Mesodermal cell (in vitro differentiated cells): ENCODE measurements around the gene CACNA2D2.

Experiments used
- H3K27ac ChIP-seq: 2 replicates; pipeline ENCODE4 v1.7.0; 2013; ENCODE audit warnings: mild to moderate bottlenecking, low read depth, low read length, moderate library complexity; ENCODE audit not compliant: severe bottlenecking
- H3K36me3 ChIP-seq: 2 replicates; pipeline ENCODE4 v1.7.1; 2013; ENCODE audit warnings: mild to moderate bottlenecking, low read length, moderate library complexity; ENCODE audit not compliant: control insufficient read depth, insufficient read depth
- H3K4me1 ChIP-seq: one replicate; pipeline ENCODE4 v1.7.1; 2013; ENCODE audit warnings: mild to moderate bottlenecking, low read length; ENCODE audit not compliant: insufficient read depth, control insufficient read depth, poor library complexity, severe bottlenecking
- H3K4me3 ChIP-seq: 2 replicates; pipeline ENCODE4 v1.7.0; 2013; ENCODE audit warnings: low read length, control low read depth, mild to moderate bottlenecking; ENCODE audit not compliant: insufficient read depth, poor library complexity, severe bottlenecking; ENCODE audit errors: extremely low read depth
- H3K9me3 ChIP-seq: 2 replicates; pipeline ENCODE4 v1.7.1; 2013; ENCODE audit warnings: mild to moderate bottlenecking, low read length, moderate library complexity; ENCODE audit not compliant: control insufficient read depth
- WGBS, 2 experiments: methylation state at CpG; one replicate each; pipeline ENCODE4 v1.1.5; 2013; ENCODE audit warnings: missing lambda C conversion rate in 2 of 2; ENCODE audit not compliant: insufficient coverage in 2 of 2; 5-methylcytosine and 5-hydroxymethylcytosine counted together

Gene CACNA2D2

DNA sequence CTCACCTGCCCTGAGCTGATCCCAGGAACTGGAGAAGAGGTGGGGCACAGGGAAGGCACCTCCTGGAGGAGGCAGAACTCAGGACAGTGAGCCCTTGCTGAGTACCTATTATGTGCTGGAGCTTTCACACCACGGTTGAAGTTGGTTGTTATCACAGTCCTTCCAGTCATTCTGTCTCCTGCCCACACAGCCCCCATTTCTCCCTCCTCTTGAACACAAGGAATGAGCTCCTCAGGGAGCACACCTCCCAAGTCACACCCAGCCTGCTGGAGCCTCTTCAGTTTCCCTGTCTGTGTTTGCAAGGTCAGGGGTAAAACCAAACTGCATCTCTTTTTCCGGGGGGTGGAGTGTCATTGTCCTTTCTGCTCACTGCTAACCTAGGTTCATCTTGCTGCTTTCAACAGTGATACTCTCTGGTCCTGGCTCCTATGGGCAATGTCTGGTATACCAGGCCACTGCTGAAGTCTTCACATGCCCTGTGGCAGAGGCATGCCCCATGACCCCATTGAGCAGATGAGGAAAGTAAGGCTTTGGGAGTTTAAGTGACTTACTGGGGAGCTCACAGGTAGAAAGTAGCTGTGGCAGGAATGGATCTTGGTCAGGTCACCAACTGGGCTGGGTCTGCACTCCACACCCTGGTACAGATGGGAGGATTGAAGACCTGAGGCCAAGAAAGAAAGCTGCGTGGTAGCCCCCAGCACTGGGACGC is 34.1 kb upstream of the CACNA2D2 start:
- no peak overlapping the region for H3K4me3 ChIP-seq
- H3K9me3 ChIP-seq, result no peaks in the 10 kb centered on the region
- H3K36me3 ChIP-seq, result no peaks in the 10 kb centered on the region
- peaks cover 11% of the 10 kb centered on the region for H3K4me1 ChIP-seq
- 75 to 88% methylated on average over 4 of the region's 4 CpGs for WGBS, 2 experiments
- H3K27ac ChIP-seq, result no peak overlapping the region

DNA sequence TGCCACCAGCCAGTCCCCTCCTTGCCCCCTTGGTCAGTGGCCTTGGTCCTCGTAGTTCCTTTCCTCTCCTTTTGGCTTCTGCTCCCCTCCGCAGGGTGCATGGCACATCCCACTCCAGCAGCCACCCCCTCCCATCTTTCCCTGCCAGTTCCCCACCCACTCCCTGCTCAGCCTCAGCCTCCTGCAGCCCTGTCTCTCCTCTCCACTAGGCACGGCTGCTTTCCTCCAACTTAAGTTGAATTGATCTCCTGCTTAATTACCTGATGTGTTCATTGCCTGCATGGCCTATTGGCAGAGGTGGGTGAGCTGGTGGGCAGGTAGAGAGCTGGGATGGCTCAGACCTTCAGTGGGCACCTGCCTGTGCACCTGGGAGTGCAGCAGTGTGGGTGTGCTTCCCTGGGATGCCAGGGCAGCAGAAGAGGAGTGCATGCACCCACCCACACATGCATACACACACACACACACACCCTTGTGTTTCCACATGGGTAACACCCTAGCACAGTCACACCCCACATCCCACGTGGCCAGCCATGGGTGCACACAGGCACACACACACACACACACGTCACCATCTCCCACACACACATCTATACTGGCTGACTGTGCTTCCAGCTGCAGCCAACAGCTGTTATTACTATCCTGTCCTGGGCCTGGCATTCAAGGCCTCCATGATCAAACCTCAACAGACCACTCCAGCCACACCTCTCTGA is 33.2 kb upstream of the CACNA2D2 start:
- peaks cover 11% of the 10 kb centered on the region for H3K4me1 ChIP-seq
- H3K27ac ChIP-seq, result no peak overlapping the region
- H3K4me3 ChIP-seq, result no peak overlapping the region
- H3K9me3 ChIP-seq, result no peaks in the 10 kb centered on the region
- no peaks in the 10 kb centered on the region for H3K36me3 ChIP-seq
- 75 to 92% methylated on average over 5 of the region's 5 CpGs for WGBS, 2 experiments

DNA sequence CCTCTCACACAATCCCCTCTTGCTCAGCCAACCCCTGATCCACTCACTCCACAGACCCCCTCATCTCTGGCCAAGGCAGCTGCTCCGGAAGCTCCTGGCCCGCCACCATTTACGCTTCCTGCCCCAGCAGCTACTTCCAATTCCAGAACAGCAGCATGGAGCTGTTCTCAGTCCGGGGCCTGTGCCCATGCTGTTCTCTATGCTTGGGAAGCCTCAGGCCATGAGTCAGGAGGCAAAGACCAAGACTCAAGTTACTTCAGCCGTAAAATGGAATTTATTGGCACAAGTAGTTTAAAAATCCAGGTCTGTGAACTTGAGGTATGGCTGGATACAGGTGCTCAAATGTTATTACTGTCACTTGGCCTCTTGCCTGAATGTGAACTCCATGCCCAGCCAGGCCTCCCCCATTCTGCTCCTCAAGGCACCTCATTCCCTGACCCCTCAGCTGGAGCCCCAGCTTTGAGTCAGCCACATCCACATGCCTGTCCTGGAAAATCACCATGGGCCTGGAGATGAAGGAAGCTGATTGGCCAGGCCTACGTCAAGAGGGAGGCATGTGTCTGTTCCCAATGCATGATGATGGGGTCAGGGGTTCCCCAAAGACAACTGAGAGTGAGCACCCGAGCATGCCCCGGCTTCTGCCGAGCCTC is 31.4 kb upstream of the CACNA2D2 start:
- no peak overlapping the region for H3K27ac ChIP-seq
- WGBS, 2 experiments, result 91 to 93% methylated on average over 6 to 9 of the region's 9 CpGs
- H3K4me1 ChIP-seq, result peaks cover 11% of the 10 kb centered on the region
- H3K4me3 ChIP-seq, result no peak overlapping the region
- no peaks in the 10 kb centered on the region for H3K9me3 ChIP-seq
- H3K36me3 ChIP-seq, result no peaks in the 10 kb centered on the region

DNA sequence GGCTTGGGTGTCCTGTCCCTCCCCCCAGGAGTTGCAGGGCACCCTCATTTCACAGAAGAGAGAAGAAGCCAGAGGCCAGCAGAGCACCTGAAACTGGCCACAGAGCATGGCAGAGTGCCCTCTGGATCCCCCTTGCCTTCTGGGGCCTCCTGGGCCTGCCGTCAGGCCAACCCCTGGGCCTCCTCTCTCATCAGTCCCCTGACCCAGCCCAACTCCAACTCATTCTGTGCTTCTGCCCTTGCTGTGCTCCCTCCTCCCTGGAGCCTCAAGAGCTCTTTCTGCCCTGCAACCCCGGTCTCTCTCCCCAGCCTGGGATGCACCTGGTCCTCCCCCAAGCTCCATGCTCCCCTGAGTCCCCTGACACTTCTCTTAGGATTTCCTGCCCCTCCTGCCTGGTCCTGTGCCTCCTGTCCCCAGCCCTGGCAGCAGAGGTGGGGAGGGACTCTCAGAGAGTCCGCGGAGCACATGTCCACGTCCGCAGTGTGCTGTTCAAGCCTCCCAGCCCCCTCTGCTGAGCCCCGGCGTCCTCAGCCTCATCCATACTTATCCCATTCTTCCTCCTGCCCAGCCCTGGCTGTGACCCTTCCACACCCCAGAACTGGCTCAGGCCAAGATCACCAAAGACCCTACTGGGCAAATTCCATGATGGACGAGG is 30.5 kb upstream of the CACNA2D2 start:
- Histone ChIP-seq H3K4me1 (peaks cover 7% of the 10 kb centered on the region), H3K36me3 (no peaks in the 10 kb centered on the region), H3K27ac (no peak overlapping the region), H3K4me3 (no peak overlapping the region), H3K9me3 (no peaks in the 10 kb centered on the region)
- 80 to 84% methylated on average over 8 to 9 of the region's 9 CpGs for WGBS, 2 experiments

DNA sequence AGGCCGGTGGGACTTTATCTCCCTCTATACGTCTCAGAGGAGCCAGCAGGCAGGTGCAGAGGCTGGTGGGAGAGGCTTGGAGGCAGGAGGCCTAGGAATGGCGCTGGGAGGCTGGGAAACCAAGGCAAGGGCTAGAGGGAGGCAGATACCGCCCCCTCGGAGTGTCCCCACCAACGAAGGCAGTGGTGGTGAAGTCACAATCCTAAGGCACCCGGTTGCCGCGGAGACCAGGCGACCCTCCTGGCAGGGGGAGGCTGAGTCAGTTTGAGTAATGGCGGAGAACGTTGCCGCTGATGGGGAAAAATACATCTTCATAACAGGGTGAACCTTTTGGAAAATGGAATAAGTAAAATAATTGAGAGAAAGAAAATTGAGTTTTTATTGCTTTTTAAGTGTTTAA is 29.9 kb upstream of the CACNA2D2 start:
- 58 to 65% methylated on average over 11 to 13 of the region's 13 CpGs for WGBS, 2 experiments
- Histone ChIP-seq H3K9me3 (no peaks in the 10 kb centered on the region), H3K36me3 (no peaks in the 10 kb centered on the region), H3K4me3 (no peak overlapping the region), H3K4me1 (peaks cover 7% of the 10 kb centered on the region), H3K27ac (no peak overlapping the region)

DNA sequence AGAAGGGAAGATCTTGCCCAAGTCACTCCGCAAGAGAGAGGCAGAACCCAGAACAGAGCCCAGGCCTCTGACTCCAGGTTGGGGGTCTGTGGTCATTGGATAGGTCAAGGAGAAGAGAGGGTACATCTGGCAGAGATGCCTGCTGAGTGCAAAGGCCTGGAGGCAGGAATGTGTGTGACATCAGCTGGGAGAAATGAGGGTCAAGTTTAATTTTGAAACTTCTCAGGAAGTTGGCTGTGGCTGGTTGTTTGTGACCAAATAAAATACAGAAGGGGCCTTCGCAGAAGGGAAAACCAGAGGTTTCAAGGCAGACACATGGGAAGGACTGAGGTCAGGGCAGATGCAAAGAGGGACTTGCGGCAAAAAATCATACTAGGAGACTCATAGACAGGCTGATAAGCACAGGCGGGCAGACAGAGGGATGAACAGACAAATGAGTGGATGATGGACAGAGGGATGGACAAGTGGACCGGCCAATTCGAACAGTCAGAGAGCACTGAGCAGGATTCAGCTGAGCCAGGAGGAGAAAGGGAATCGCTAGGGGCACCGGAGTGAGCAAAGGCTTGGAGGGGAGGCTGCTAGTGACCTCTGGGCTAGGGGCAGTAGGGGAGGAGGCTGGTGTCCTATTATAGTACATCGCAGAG is 28.8 kb upstream of the CACNA2D2 start:
- Histone ChIP-seq H3K4me1 (peaks cover 7% of the 10 kb centered on the region), H3K36me3 (no peaks in the 10 kb centered on the region), H3K4me3 (no peak overlapping the region), H3K27ac (no peak overlapping the region), H3K9me3 (no peaks in the 10 kb centered on the region)
- WGBS, 2 experiments, result 91% methylated on average over 8 of the region's 9 CpGs

DNA sequence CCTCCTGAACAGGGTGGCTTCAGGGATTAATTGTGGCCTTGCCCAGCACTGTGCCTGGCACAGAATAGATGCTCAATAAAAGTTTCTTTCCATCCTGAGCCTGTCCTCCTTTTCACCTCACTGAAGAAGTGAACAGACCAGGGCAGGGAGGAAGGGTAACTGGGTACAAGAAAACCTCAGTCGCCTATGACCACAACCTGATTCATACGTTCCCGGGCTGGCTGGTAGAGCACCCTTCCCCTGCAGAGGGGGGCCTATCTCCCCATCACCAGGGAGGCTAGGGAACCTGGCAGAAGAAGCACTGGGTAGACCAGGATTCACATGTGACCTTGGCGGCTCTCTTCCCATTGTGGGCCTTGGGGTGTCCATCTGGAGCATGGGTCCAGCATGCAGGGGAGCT is 27.8 kb upstream of the CACNA2D2 start:
- H3K27ac ChIP-seq, result no peak overlapping the region
- WGBS, 2 experiments, result 93 to 98% methylated on average over 4 of the region's 4 CpGs

DNA sequence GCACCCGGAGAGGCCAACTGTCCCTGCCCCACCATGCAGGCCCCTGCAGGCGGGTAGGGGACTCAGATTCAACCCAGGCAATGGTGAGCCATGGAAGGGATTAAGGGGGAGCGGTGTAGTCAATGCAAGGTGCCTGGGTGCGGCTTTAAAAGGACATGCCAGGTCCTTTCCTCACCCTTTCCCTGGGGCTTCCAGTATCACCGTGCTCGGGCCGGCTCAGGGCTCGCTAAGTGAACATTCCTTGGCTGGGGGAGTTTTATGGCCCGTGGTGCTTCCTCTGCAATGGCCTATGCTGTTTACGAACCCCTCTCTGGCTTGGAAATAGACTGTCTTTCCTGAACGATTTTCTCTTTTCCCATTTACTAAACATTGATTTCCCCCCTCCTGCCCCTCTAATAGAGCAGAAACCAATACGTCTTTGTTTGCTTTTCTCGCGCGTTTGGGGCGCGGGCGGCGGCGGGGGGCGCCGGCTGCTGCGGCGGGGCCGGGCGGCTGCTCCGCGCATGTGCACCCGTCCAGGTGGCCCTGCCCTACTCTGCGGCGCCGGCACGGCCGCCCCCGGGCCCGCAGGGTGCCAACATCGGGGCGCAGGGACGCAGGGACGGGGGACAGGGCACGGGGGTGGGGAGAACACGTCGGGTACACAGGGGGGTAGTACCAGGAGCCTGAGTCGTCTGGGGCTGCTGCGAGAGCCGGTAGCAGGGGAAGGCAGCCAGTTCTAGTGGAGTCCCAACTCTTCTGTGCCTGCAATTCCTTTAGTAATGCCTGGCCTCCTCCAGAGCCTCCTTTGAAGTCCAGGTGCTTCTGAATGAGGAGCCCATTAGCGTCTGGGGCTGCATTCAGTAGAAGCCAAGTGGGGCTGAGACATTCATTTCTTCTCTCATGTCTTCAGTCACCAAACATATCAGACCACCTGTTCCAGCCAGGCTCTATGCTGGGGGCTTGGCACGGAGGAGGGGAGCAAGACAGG is 26.9 kb upstream of the CACNA2D2 start:
- H3K27ac ChIP-seq, result no peak overlapping the region
- H3K9me3 ChIP-seq, result no peaks in the 10 kb centered on the region
- no peak overlapping the region for H3K4me3 ChIP-seq
- peaks cover 7% of the 10 kb centered on the region for H3K4me1 ChIP-seq
- 31 to 35% methylated on average over 43 to 44 of the region's 48 CpGs for WGBS, 2 experiments
- H3K36me3 ChIP-seq, result no peaks in the 10 kb centered on the region

More for the DNA sequence above, 27.8 kb upstream of the CACNA2D2 start:
- Histone ChIP-seq H3K4me1 (peaks cover 7% of the 10 kb centered on the region), H3K4me3 (no peak overlapping the region), H3K36me3 (no peaks in the 10 kb centered on the region), H3K9me3 (no peaks in the 10 kb centered on the region)

DNA sequence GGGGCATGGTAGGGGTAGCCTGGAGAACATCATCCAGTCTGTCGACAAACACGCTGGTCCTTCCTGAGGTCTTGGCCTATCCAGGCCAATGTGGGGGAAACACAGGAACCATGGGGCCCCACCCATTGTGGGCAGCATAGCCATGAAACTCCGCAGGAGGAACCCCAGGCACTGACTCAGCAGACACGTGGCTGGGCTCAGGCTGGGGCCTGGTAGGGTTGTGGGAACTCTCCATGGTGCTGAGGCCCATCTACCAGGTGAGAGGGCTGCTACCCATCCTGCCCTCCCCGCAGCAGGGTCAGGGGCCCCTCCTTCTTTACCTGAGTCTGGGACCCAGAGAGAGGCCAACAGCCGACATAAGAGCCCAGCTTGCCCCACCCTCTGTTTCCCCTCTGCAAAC is 22.6 kb upstream of the CACNA2D2 start:
- Histone ChIP-seq H3K4me1 (peaks cover under 1% of the 10 kb centered on the region), H3K4me3 (no peak overlapping the region)
- 40 to 48% methylated on average over 3 to 6 of the region's 6 CpGs for WGBS, 2 experiments

More for the DNA sequence above, 22.6 kb upstream of the CACNA2D2 start:
- no peaks in the 10 kb centered on the region for H3K36me3 ChIP-seq
- no peak overlapping the region for H3K27ac ChIP-seq
- H3K9me3 ChIP-seq, result no peaks in the 10 kb centered on the region
